ENCODE results near the gene BCAS3. TPM values are rescaled to one million over a fixed set of nuclear protein-coding genes. Genes with fewer than 3 reads are reported as not detected.

BCAS3 gene
- total RNA-seq, 3 donors from 2014 or later: 3.6 to 4.2 (median 4.1) TPM

DNA sequence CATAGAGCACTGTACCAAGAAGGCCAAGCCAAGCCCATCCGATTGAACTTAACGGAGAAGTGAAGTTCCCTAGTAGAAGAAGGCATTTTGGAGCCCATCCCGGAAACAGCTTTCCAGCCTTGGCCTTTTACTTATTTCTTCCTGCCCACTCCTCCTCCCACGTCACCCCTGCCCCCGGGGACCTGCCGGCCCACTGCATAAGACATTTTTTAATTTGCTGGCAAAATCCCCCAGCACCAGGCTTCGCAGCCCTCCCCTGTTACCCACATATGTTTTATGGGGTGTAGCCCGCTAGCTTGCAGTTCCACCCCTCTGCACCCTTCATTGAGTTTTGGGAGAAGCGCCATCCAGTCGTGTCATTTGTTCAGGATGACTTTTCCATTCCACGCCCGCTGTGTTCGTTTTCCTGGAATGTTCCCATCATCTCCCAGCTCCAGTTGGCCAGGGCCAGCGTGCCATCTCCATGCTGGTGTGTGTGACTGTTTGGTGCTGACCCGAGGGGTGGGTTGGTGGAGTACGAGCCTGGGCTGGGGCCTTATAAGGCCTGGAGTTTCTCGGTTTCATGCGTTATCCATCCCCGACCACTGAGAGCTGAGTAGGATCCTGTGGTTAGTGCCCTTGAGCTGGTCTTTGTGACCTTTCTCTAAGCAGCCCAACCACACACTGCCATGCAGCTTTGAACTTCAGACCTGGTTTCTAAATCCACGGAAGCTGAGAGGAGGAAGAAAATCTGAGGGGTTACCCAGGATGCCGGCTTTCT, 702.0 kb downstream of the BCAS3 start:
- DNase-seq: no peak
- no peak for ATAC-seq
- Mint-ChIP-seq H3K4me3 (no peak overlapping the region), H3K9me3 (no peaks in the 10 kb centered on the region), H3K27me3 (ENCODE audit: low read depth) (no peaks in the 10 kb centered on the region), H3K36me3 (ENCODE audit: insufficient read depth) (no peaks in the 10 kb centered on the region), H3K4me1 (ENCODE audit: low read depth) (no peaks in the 10 kb centered on the region)

GRCh38 chr17:61380217-61380835, 702.7 kb downstream of the BCAS3 start:
- ATAC-seq (no peak), DNase-seq (no peak)
- Mint-ChIP-seq H3K36me3 (ENCODE audit: insufficient read depth) (no peaks in the 10 kb centered on the region), H3K9me3 (no peaks in the 10 kb centered on the region), H3K4me1 (ENCODE audit: low read depth) (no peaks in the 10 kb centered on the region), H3K4me3 (no peak overlapping the region), H3K27me3 (ENCODE audit: low read depth) (no peaks in the 10 kb centered on the region)

- H3K9me3 Mint-ChIP-seq: no peaks in the 10 kb centered on the region
- no peaks in the 10 kb centered on the region for H3K36me3 Mint-ChIP-seq (ENCODE audit: insufficient read depth)
- ATAC-seq (no peak), DNase-seq (no peak)
- H3K4me1 Mint-ChIP-seq (ENCODE audit: low read depth): no peaks in the 10 kb centered on the region
- H3K27me3 Mint-ChIP-seq (ENCODE audit: low read depth): no peaks in the 10 kb centered on the region
- H3K4me3 Mint-ChIP-seq: no peak overlapping the region
Observed at GRCh38 chr17:61380836-61381525, 703.3 kb downstream of the BCAS3 start.

DNA sequence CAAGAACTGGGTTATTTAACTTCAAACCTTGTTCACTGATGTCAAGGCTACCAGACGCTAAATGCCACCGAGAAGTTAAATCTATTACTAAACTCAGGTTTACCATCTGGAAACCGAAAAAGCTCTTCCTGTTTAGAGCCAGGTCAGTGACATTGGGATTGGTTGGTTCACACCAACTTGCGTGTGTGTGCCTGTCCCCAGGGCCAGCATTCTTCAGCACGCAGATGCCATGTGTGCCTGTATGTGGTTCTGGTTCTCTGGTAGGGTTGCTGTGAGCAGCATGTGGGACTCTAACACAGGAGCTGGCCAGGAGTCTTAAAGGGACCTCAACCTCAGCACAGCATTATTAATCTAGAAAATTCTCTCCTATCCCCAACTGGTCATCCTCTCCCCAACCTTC, 703.9 kb downstream of the BCAS3 start:
- no peaks in the 10 kb centered on the region for H3K27me3 Mint-ChIP-seq (ENCODE audit: low read depth)
- no peaks in the 10 kb centered on the region for H3K4me1 Mint-ChIP-seq (ENCODE audit: low read depth)
- ATAC-seq (no peak), DNase-seq (no peak)
- H3K9me3 Mint-ChIP-seq: no peaks in the 10 kb centered on the region
- H3K36me3 Mint-ChIP-seq (ENCODE audit: insufficient read depth): no peaks in the 10 kb centered on the region
- H3K4me3 Mint-ChIP-seq: no peak overlapping the region

- no peak overlapping the region for H3K4me3 Mint-ChIP-seq
- H3K27me3 Mint-ChIP-seq (ENCODE audit: low read depth): no peaks in the 10 kb centered on the region
- no peak for ATAC-seq
- no peaks in the 10 kb centered on the region for H3K4me1 Mint-ChIP-seq (ENCODE audit: low read depth)
- H3K9me3 Mint-ChIP-seq: no peaks in the 10 kb centered on the region
- no peak for DNase-seq
- no peaks in the 10 kb centered on the region for H3K36me3 Mint-ChIP-seq (ENCODE audit: insufficient read depth)
Observed at GRCh38 chr17:61382796-61383688, 705.4 kb downstream of the BCAS3 start.

DNA sequence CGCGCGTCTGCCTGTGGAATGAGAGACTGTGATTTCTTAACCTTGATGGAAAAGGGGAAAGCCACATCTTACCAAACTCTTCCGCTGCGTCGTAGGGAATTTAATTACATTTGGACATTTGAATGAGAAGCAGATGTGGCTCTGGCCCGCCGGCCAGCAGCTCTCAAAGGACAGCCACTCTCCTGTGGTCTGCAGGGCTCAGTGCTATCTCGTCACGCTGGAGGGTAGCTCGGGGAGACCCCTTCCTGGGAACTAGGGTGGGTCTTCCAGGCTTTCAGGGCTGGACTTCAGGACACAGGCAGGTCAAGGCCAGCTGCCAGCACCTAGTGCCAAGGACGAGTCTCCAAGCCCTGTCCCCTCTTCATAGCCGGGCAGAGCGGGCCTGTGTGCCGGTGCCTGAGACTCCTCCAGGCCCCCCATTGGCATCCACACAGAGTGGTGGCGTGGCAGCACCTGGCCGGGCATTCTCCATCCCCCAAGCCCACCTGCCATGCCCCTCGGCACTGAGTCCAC, 706.1 kb downstream of the BCAS3 start:
- Mint-ChIP-seq H3K4me1 (ENCODE audit: low read depth) (no peaks in the 10 kb centered on the region), H3K9me3 (no peaks in the 10 kb centered on the region), H3K27me3 (ENCODE audit: low read depth) (peaks cover 2% of the 10 kb centered on the region), H3K36me3 (ENCODE audit: insufficient read depth) (no peaks in the 10 kb centered on the region), H3K4me3 (no peak overlapping the region)
- no peak for ATAC-seq
- DNase-seq: no peak

DNA sequence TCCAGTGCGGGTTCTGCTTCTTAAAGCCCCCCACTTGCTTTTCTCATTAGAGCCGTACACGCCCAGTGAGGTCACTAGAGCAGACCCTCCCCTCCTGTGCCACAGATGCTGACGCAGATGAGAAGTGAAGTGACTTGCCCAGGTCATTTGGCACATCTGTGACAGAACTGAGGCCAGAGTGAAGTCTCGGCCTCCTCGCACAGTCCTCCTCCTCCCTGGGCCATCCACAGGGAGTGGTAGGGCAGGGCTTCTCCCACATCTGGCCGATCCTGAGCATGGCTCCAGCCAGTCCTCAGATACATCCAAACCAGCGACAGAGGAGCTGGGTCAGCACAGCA, 706.7 kb downstream of the BCAS3 start:
- no peaks in the 10 kb centered on the region for H3K36me3 Mint-ChIP-seq (ENCODE audit: insufficient read depth)
- ATAC-seq (no peak), DNase-seq (no peak)
- no peaks in the 10 kb centered on the region for H3K4me1 Mint-ChIP-seq (ENCODE audit: low read depth)
- peaks cover 7% of the 10 kb centered on the region for H3K27me3 Mint-ChIP-seq (ENCODE audit: low read depth)
- no peak overlapping the region for H3K4me3 Mint-ChIP-seq
- H3K9me3 Mint-ChIP-seq: no peaks in the 10 kb centered on the region

GRCh38 chr17:61384692-61385576, 707.3 kb downstream of the BCAS3 start:
- Mint-ChIP-seq H3K27me3 (ENCODE audit: low read depth) (peaks cover 7% of the 10 kb centered on the region), H3K36me3 (ENCODE audit: insufficient read depth) (no peaks in the 10 kb centered on the region), H3K9me3 (no peaks in the 10 kb centered on the region), H3K4me1 (ENCODE audit: low read depth) (no peaks in the 10 kb centered on the region), H3K4me3 (no peak overlapping the region)
- ATAC-seq: no peak
- DNase-seq: no peak

GRCh38 chr17:61385577-61386236, 708.1 kb downstream of the BCAS3 start:
- Mint-ChIP-seq H3K36me3 (ENCODE audit: insufficient read depth) (no peaks in the 10 kb centered on the region), H3K4me3 (no peak overlapping the region), H3K9me3 (no peaks in the 10 kb centered on the region), H3K27me3 (ENCODE audit: low read depth) (peaks cover 7% of the 10 kb centered on the region), H3K4me1 (ENCODE audit: low read depth) (no peaks in the 10 kb centered on the region)
- ATAC-seq: no peak
- DNase-seq: no peak

- Mint-ChIP-seq H3K9me3 (no peaks in the 10 kb centered on the region), H3K4me3 (no peak overlapping the region), H3K36me3 (ENCODE audit: insufficient read depth) (no peaks in the 10 kb centered on the region), H3K27me3 (ENCODE audit: low read depth) (peaks cover 7% of the 10 kb centered on the region), H3K4me1 (ENCODE audit: low read depth) (no peaks in the 10 kb centered on the region)
- ATAC-seq (no peak), DNase-seq (no peak)
Observed at GRCh38 chr17:61386251-61386650, 708.6 kb downstream of the BCAS3 start.

- Mint-ChIP-seq H3K4me1 (ENCODE audit: low read depth) (no peaks in the 10 kb centered on the region), H3K27me3 (ENCODE audit: low read depth) (peaks cover 7% of the 10 kb centered on the region), H3K4me3 (no peak overlapping the region), H3K9me3 (no peaks in the 10 kb centered on the region), H3K36me3 (ENCODE audit: insufficient read depth) (no peaks in the 10 kb centered on the region)
- ATAC-seq: no peak
- no peak for DNase-seq
Observed at GRCh38 chr17:61387011-61387410, 709.4 kb downstream of the BCAS3 start.

DNA sequence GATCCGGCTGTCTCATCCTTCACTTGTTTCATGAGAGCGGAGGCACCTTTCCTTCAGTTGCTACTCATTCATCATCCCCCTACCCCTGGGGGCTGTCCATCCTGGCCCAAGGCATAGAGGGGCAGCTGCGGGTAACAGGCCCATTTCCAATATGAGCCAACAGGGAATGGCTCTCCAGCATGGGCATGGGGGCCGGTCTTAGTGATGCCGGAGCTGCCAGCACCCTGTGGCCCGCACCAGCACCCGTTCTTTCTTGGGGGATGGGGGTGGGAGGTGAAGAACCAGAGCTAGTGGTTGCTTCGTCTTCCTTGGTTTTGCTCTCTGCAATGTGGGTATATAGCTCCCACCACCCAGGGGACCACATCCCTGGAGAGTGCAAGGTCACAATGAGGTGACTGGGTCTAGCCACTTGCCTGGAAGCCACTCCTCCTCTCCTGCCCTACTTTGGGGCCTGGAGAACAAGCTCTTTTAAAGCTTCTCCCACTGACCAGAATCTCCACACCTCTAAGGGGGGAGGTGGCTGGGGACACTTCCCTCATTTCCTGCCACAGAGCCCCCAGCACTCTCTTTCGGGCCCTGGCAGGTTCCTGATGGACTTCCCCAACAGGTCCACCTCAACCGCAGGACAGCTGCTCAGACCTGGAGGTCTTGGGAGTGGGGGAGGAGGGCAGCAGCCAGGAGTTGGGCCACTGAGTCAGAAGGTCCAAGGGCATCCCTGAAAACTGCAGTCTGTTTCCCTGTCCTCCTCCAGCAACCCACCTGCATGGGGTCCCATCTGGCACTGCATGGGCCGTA, 710.1 kb downstream of the BCAS3 start:
- Mint-ChIP-seq H3K36me3 (ENCODE audit: insufficient read depth) (peaks cover 2% of the 10 kb centered on the region), H3K4me3 (no peak overlapping the region), H3K9me3 (no peaks in the 10 kb centered on the region), H3K27me3 (ENCODE audit: low read depth) (peaks cover 7% of the 10 kb centered on the region), H3K4me1 (ENCODE audit: low read depth) (no peaks in the 10 kb centered on the region)
- DNase-seq (no peak), ATAC-seq (no peak)
